Lung (tissue), 12 donors: Measurements from ENCODE around the gene POLR2E. TPM values are rescaled to one million over a fixed set of nuclear protein-coding genes. Genes with fewer than 3 reads are reported as not detected.

Experiments used
- ATAC-seq: fragments of 200-7000 bp; cut with Tn5 transposase; one replicate; pipeline ENCODE4 v1.9.1; 2020; ENCODE audit warnings: moderate number of reproducible peaks; ENCODE audit not compliant: insufficient read depth, low FRiP score
- DNase-seq, 3 donors: peaks; one replicate each; pipeline ENCODE4 v3.0.0-alpha.2; 2013 to 2017
- H3K27ac ChIP-seq, 2 donors: one replicate each; pipeline ENCODE4 v1.5.1; 2013; ENCODE audit warnings: mild to moderate bottlenecking in 2 of 2, moderate library complexity in 2 of 2, control low read depth in 1 of 2, inconsistent platforms in 1 of 2, low read depth in 1 of 2, low read length in 1 of 2
- H3K27me3 ChIP-seq, 3 donors: one replicate each; pipeline ENCODE4 v1.5.1; 2013; ENCODE audit warnings: low read length in 2 of 3; ENCODE audit not compliant: control insufficient read depth in 3 of 3, insufficient read depth in 3 of 3
- H3K36me3 ChIP-seq, 4 donors: one replicate each; pipeline ENCODE4 v1.5.1; 2013; ENCODE audit warnings: low read length in 4 of 4, mild to moderate bottlenecking in 1 of 4, moderate library complexity in 1 of 4; ENCODE audit not compliant: control insufficient read depth in 4 of 4, insufficient read depth in 4 of 4
- H3K4me1 ChIP-seq, 5 donors: one replicate each; pipeline ENCODE4 v1.5.1; 2013; ENCODE audit warnings: low read length in 5 of 5, mild to moderate bottlenecking in 2 of 5, moderate library complexity in 1 of 5; ENCODE audit not compliant: control insufficient read depth in 5 of 5, insufficient read depth in 5 of 5
- H3K4me3 ChIP-seq: one replicate; pipeline ENCODE4 v1.5.1; 2013; ENCODE audit warnings: mild to moderate bottlenecking, control low read depth, moderate library complexity
- H3K9ac ChIP-seq, 2 donors: one replicate each; pipeline ENCODE4 v1.5.1; 2013; ENCODE audit warnings: low read length in 2 of 2, control low read depth in 1 of 2; ENCODE audit not compliant: insufficient read depth in 1 of 2
- H3K9me3 ChIP-seq, 4 donors: one replicate each; pipeline ENCODE4 v1.5.1; 2013; ENCODE audit warnings: low read length in 3 of 4, mild to moderate bottlenecking in 1 of 4, moderate library complexity in 1 of 4; ENCODE audit not compliant: control insufficient read depth in 4 of 4, insufficient read depth in 3 of 4
- WGBS, 2 donors: extraction: QIAGEN DNeasy Blood & Tissue Kit; methylation state at CpG; one replicate each; pipeline ENCODE4 v1.1.7; 2013; 5-methylcytosine and 5-hydroxymethylcytosine counted together
- polyA plus RNA-seq, 2 donors: library from polyadenylated mRNA; stranded (reverse); fragments of 200-250 nt; gene quantifications; one replicate each; pipeline ENCODE4 v1.2.1, GENCODE V29; 2013
- total RNA-seq, 2 donors: library from RNA; depleted of rRNA in 1 of 2; stranded (reverse); fragments of >200 nt in 1 of 2; gene quantifications; one replicate each; pipeline ENCODE4 v1.2.1, GENCODE V29; 2014 to 2021
- TF ChIP-seq, protein P1 (sequence below): IDR thresholded peaks from 2 replicates; pipeline ENCODE4 v1.5.1; 2012; ENCODE audit warnings: mild to moderate bottlenecking; ENCODE audit errors: control extremely low read depth, extremely low read depth
- donor health status: control.
- donor health status: control.
- donor health status: Bipolar disorder and iron deficiency.
- donor health status: healthy.
- donor health status: DM: yes; HTN: yes; CAD: no.

The POLR2E gene
- total and polyA plus RNA-seq, 4 donors: 78.4 to 196 (median 154) TPM

DNA sequence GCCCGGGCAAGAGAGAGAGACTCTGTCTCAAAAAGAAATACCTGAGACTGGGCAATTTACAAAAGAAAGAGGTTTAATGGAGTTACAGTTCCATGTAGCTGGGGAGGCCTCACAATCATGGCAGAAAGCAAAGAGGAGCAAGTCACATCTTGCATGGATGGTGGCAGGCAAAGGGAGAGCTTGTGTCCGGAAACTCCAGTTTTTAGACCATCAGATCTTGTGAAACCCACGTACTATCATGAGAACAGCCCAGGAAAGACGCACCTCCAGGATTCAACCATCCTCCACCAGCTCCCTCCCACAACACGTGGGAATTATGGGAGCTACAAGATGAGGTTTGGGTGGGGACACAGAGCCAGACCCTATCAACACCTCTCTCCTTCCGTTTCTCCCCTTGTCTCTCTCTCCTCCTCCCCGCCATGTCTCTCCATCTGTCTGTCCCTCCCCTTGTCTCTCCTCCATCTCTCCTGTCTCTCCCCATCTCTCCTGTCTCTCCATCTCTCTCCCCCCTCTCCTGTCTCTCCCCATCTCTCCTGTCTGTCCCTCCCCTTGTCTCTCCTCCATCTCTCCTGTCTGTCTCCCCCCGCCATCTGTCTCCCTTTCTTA is 10.0 kb downstream of the POLR2E start:
- H3K4me1 ChIP-seq: peaks cover 0 to 12% (median 0%) of the 10 kb centered on the region in 5 donors
- no peak for DNase-seq
- TF ChIP-seq, protein P1, sequence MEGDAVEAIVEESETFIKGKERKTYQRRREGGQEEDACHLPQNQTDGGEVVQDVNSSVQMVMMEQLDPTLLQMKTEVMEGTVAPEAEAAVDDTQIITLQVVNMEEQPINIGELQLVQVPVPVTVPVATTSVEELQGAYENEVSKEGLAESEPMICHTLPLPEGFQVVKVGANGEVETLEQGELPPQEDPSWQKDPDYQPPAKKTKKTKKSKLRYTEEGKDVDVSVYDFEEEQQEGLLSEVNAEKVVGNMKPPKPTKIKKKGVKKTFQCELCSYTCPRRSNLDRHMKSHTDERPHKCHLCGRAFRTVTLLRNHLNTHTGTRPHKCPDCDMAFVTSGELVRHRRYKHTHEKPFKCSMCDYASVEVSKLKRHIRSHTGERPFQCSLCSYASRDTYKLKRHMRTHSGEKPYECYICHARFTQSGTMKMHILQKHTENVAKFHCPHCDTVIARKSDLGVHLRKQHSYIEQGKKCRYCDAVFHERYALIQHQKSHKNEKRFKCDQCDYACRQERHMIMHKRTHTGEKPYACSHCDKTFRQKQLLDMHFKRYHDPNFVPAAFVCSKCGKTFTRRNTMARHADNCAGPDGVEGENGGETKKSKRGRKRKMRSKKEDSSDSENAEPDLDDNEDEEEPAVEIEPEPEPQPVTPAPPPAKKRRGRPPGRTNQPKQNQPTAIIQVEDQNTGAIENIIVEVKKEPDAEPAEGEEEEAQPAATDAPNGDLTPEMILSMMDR: no peak

DNA sequence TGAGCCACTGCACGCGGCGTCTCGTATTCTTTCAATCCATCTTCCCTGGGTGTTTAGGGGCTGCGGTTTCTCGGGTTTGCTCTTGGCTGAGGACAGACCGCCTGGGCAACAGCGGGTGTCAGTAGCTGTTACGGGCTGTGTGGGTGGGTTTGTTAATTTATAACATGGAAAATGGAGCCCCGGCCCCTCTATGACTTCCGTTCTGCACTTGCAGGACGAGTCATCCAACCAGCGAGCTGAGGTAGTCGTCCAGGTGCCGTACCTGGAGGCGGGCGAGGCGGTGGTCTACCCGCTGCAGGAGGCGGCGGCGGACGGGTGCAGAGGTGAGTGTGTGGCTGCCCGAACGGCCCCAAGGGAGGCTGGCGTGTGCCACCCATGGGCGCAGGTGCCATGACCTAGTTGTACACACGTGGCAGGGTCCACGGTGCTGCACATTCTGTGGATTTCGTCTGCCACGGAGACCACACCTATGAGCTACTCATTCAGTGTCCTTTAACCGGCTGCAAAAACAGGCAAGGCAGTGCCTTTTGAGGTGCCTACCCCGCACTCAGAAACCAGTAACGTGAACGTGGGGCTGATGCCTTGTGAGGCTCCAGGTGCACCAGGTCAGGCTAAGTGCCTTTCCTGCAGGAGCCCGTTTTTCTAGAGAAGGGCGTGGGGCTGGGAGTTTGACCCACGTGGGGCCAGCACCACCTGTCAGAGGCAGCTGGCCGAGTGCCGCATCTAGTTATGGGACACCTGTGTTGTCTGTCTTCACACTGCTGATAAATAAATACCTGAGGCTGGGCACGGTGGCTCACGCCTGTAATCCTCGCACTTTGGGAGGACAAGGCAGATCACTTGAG is 10.9 kb downstream of the POLR2E start:
- 84 to 91% methylated on average over 43 of the region's 43 CpGs for WGBS, 2 donors
- no peak overlapping the region for H3K4me3 ChIP-seq
- no peak overlapping the region for H3K27ac ChIP-seq
- no peaks in the 10 kb centered on the region for H3K9me3 ChIP-seq
- TF ChIP-seq, protein P1: no peak
- H3K4me1 ChIP-seq: peaks cover 0 to 12% (median 0%) of the 10 kb centered on the region in 5 donors
- no peaks in the 10 kb centered on the region for H3K27me3 ChIP-seq
- ATAC-seq: no peak
- peaks cover 0 to 82% (median under 1%) of the 10 kb centered on the region in 4 donors for H3K36me3 ChIP-seq
- no peak overlapping the region for H3K9ac ChIP-seq
- DNase-seq: no peak

More for the DNA sequence above, 10.0 kb downstream of the POLR2E start:
- peaks cover 0 to 82% (median 2%) of the 10 kb centered on the region in 4 donors for H3K36me3 ChIP-seq
- H3K27me3 ChIP-seq: no peaks in the 10 kb centered on the region
- WGBS, 2 donors: 76 to 84% methylated on average over 8 of the region's 8 CpGs
- ATAC-seq: no peak
- no peak overlapping the region for H3K4me3 ChIP-seq
- H3K9ac ChIP-seq: no peak overlapping the region
- no peaks in the 10 kb centered on the region for H3K9me3 ChIP-seq
- no peak overlapping the region for H3K27ac ChIP-seq

DNA sequence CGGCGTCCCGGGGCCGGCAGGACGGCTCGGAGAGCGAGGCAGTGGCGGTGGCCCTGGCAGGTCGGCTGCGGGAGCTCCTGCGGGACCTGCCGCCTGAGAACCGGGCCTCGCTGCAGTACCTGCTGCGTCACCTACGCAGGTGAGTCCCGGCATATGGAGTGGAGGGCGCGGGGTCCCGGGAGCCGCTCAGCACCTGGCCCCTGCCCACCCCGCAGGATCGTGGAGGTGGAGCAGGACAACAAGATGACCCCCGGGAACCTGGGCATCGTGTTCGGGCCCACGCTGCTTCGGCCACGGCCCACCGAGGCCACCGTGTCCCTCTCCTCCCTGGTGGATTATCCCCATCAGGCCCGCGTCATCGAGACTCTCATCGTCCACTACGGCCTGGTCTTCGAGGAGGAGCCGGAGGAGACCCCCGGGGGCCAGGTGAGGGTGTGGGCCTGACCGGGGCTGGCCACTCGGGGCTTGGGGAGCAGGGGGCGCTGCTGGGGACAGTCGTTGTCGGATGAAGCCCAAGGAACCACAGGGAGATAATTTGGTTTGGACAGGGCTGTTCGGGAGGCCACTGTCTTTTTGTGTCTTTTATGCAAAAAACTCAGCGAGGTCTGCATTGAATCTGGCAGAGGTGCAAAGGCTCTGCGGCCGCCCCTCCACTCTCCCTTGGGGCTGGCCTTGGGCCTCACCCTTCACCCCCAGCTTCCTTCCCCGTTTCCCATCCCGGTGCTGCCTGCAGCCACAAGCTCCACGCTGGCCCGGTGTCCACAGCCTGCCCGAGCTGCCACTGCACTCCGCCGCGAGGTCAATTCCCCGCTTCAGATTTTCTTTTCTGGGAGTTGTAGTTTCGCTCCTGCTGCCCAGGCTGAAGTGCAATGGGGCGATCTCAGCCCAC is 12.0 kb downstream of the POLR2E start:
- ATAC-seq: no peak
- no peaks in the 10 kb centered on the region for H3K27me3 ChIP-seq
- peaks cover 0 to 71% (median 0%) of the 10 kb centered on the region in 4 donors for H3K36me3 ChIP-seq
- DNase-seq: no peak
- no peak overlapping the region for H3K27ac ChIP-seq
- no peaks in the 10 kb centered on the region for H3K9me3 ChIP-seq
- 84 to 90% methylated on average over 59 of the region's 59 CpGs for WGBS, 2 donors
- TF ChIP-seq, protein P1: no peak
- H3K4me3 ChIP-seq: no peak overlapping the region
- no peak overlapping the region for H3K9ac ChIP-seq
- H3K4me1 ChIP-seq: peaks cover 0 to 11% (median 0%) of the 10 kb centered on the region in 5 donors
